Activated naive CD4-positive, alpha-beta T cell (primary cell): ENCODE measurements around the gene RPS6KA3.
"Not testable (repeated sequence)": the region's sequence is repeated elsewhere in the genome, so short reads cannot be mapped to it uniquely, and the experiment has no call there.

ENCODE experiments used
- DNase-seq, 4 experiments: peaks; one replicate each; lab custom pipeline; 2025; lab: John Stamatoyannopoulos, UW

The RPS6KA3 gene

DNA sequence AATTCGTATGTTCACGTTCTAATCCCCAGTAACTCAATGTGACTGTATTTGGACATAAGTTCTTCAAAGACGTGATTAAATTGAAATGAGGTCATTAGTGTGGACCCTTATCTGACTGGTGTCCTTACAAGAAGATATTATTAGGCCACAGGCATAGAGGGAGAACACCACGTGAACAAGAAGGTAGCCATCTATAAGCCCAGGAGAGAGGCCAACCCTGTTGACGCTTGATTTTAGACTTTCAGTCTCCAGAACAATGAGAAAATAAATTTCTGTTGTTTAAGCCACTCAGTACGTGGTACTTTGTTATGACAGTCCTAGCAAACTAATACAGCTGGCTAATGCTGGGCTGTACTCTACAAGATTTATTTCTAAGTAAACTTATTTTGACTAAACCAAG is 123.6 kb downstream of the RPS6KA3 start:
- no peak for DNase-seq

DNA sequence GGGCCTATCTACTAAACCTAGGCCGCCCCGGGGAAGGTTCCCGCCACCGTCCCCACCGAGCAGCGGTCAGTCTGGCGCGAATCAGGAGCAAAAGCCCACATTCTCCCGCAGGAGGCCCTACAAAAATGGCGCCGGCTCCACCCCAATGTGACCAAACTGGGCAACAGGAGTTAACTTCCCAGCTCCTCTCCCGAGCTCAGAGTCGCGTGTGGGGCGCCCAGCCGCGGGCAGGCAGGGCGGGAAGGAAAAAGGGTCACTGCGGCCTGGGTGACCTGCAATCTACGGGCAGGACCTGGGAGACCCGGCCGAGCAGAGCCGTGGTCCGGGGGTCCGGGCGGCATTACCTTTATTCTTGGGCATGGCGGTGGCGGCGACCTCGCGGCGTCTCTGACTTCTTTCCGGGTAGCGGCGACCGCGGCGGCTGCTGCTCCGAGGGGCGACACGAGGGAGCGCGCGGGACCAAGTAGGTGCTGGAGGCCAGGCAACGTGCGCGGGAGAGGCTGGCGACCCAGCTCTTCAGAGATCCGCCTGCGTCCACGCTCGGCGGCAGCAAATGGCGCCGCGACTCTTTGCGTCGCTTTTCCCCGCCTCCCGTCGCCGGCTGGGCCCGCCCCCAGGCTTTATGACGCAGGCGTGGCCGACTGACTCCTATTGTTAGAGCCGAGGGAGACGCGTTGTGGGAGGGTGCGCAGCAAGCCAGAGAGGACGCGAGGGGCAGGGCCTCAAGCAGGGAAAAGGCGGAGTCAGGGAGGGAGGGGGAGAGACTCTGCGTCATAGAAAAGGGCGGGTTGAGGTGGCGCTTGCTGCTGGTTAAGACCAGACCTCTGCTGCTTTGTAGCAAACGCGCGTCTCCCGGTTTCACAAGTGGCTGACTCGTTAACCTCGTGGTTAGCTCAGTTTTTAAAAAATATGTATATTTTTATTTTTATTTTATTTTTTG is 125.2 kb downstream of the RPS6KA3 start, which contains the start of gene EIF1AX:
Gene EIF1AX (minus strand): TSS at position 558 of the 940 bp plus-strand sequence. CDS start 198 bp downstream, at position 360.
- peak; percentile 76 to 99 (median 89) for DNase-seq

DNA sequence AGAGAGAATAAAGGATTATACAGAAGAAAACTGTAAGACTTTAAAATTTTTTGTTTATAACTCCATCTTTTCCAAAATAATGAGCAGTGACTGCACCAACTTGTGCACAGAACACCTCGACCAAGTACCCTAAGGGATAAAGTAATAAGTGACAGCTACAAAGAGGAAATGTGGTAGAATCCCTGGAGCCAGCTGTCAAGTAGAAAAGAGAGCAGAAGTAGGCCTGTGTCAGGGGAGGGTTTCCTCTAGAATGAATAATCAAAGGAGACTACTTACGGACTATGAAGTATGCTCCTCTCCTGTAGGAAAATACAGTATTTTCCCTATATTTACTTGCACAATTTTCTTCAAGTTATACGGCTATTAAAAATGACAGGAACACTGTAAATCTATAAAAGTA is 126.3 kb downstream of the RPS6KA3 start:
- no peak for DNase-seq

DNA sequence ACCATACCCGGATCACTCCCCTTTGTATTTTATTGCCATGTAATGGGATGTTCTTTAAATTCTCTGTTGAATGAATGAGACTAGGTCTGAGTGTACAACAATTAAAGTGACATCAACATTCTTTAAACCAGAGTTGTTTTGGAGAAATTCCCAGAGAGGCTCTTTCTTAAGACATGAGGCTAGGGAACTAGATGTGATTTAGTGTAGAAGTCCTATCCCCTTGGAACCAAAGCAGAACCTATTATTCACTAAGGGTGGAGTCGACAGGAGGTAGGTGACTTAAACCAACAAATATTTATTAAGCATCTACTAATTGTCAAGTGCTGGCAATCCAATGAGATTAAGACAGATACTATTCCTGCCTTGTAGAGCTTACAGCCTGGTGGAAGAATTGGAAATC is 126.7 kb downstream of the RPS6KA3 start:
- DNase-seq, result no peak

DNA sequence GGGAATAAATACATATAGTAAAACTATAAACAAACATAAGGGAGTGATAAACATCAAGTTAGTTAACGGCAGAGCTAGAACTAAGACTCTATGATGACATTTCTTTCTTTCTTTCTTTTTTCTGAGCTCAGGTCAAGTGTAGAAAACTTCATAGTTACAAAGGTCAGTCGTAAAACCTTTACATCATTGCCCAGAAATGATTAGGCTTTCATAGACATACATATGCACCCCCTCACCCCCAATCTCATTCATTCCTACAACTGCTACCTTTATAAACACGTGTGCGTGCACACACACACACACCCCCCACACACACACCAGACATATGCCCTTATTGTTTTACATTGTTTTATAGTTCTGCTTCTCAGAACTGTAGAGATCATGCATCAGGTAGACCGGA is 130.8 kb downstream of the RPS6KA3 start:
- no peak for DNase-seq

DNA sequence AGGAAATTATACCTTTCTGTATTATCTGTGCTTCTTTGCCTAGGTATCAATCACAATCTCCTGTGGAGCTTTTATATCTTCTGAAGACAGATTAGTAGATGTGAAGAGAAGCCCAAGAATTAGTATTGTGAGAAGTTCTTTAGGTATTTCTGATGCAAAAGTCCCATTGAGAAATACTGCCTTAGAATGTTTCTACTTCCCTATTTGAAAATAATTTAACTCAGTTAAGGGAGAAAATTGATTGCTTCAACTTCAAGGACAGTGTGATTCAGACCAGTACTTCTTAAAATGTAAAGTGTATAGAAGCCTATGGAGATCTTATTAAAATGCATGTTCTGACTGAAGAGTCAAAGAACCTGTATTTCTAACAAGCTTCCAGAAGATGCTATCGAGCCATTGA is 134.0 kb downstream of the RPS6KA3 start:
- no peak for DNase-seq

DNA sequence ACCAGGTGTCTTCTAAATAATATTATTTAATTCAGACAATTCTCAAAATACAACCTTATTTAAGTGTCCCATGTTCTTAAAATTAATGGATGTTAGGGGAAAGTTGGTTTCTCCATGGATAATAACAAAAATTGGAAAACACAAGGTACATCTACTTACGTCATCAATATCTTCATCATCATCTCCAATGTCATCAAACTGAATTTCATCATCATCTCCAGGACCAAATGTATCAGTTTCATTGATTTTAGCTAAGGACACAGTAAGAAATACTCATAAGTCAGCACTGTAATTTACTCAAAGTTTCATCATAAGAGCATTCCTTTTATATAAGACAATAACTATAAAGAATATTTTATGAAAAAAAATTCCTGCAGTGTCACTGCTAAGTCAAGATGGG is 136.4 kb downstream of the RPS6KA3 start:
- no peak for DNase-seq

DNA sequence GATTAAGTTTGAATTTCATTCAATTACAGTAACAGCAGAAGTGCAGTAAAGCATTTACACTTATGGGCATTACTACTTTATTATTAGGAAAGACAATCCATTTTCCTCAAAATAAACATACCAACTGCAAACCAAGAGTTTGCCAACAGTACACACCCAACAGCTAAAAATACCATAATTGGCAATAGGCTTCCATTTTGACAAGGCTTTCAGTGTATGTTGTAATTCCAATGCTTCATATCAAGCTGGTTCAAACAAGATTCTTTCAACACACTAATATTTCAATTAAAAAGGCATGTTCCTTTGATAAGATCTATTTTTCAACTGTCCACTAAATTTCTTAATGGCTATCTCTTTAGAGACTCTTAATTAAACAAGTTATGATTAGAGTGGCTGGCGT is 137.2 kb downstream of the RPS6KA3 start:
- DNase-seq, result no peak

DNA sequence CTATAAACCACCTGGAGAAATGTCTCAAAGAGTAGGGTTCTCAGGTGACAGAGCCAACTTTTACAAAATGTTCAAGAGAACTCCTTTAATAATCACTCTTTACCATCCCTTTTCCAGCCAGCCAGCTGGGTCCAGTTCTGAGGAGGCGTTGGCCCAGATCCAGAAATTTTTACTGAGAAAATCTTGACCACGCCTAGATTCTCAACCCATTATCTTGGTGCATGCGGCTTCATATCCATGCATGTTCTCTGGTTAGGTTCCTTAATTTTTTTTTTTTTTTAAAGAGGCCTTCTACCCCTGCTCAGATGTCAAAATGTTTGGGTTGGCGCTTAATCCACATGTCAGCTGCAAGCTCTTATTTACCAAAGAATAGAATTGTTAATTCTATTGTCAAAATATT is 138.0 kb downstream of the RPS6KA3 start:
- DNase-seq, result no peak

DNA sequence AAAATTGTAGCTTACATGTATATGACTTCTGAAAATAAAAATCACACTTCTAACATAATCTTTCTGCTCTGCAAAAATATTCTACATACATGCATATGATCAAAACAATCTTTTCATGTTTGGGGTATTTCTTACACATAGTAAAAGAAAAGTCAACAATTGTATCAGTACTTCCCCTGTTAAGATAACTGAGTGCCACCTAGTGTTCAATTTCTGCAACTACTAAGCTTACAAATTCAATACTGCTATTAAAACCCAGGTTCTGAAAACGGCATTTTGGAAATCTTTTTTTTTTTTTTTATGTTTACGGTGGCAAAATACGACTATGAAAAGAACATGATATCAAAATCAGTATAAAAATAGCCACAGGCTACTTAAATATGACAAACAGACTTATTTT is 139.3 kb downstream of the RPS6KA3 start:
- not testable (repeated sequence) for DNase-seq

DNA sequence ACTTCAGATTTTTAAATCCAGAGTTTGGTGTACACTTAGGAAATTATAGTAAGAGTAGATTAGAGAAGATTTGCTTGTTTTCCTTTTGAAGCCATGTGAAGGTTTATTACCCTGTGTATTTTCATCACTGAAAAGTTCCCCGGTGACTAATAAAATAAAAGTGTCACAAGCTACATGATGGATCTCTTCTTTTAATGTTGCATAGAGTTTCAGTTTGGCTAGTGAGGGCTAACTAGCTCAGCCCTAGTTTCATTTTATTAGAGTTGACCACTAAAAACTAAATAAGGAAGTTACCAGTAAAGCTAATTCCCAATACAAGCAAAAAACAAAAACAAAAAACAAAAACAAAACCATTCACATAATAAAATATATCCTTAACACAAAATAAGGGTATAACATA is 139.9 kb downstream of the RPS6KA3 start:
- DNase-seq, result not testable (repeated sequence)

DNA sequence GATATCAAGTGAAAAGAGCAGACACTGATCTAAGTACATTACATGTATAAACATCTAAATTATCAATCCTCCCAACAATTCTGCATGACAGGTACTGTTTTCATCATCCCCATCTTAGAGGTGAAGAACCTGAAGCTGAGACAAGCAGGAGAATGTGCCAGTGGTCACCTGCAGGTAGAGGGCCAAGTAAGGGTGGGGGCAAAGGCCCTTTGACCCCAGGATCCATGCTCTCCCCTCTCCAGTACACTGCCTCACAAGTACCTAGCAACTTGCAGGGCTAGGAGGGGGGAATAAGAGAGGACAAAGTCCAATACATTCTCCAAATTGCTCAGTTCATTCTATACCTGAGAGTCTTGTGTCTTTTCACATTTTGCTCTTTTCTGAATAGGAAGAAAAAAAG is 141.7 kb downstream of the RPS6KA3 start:
- no peak for DNase-seq

DNA sequence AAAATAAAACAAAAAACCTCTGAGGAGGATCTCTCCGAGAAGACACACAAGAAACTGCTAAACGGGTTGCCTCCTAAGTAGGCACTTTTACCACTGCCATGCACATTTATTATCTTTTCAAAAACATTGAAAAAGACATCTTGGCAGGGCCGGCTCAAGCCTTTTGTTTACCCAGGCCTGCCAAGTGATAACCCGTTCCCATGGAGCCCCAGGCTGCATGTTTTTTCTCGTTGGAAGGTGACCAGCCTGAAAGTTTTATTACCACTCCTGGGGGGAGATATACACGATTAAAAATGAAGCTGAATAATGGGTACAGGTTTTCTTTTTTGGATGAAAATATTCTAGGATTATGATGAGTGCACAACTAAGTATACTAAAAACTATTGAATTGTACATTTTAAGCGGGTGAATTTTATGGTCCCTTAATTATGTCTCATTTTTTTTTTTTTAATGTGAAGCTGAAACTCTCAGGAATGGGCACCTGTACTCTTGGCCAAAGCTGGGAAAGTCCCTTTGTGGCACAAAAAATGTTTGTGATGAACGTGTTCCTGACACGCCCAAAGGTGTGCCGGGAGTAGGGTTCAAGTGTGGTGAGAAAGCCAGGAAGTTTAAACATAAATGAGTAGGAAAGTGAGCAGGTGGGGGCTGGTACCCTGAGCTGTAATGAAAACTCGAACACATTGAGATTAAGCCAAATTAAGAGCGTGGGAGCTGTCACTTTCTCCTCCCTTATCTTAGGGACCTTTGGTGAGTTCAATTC is 148.5 kb downstream of the RPS6KA3 start:
- no peak for DNase-seq

DNA sequence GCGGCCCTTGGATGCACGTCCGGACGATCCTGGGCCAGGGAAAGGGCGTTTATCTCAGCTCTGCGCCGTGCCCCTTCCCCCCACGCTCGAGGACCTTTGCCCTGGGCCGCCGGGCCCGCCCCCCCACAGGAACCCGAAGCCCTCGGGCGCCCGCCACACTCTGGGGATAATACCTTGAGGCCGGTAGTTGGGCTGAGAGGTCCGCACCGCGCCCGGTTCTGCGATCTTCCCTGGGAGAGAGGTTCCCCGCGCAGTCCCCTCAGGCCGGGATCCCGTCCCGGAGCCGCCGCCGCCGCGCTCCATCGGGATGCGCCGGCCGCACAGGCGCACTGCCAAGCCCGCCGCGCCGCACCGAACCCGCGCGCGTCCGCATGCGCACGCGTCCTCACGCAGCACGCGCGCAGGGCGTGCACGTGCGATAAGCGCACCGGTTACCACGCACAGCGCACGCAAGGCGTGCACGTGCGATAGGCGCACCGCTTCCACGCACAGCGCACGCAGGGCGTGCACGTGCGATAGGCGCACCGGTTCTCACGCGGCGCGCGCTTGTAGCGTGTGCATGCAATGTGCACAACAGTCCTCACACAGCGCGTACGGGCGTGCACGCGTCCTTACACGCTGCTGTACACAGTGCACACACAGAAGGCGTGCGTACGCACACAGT is 150.0 kb downstream of the RPS6KA3 start, which contains the start of gene MAP7D2:
Gene MAP7D2 (minus strand): TSS at position 331 of the 664 bp plus-strand sequence. CDS start 28 bp downstream, at position 303.
- DNase-seq, result no peak

DNA sequence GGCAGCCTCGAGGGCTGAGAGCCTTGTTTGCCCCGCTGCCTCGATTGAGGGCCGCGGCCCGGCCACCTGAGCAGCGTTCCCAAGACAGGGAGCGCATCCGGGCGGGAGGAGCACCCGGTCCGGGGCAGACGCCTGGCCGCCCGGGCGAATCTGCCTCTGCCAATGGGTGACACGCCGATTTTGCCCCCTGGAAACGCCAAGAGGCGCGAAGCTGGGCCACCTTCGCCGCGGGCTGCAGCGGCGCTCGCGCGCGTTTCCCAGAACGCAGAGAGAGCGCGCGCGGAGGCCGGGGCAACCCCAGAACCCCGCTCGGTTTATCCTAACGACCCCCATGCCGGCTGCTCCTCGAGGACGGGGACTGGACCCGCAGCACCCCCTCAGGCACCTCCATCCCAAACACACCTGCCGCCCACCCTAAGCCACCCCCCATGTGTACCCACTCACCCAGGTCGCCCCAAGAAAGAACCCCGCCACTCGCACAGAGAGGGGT is 150.6 kb downstream of the RPS6KA3 start:
- DNase-seq, result no peak

DNA sequence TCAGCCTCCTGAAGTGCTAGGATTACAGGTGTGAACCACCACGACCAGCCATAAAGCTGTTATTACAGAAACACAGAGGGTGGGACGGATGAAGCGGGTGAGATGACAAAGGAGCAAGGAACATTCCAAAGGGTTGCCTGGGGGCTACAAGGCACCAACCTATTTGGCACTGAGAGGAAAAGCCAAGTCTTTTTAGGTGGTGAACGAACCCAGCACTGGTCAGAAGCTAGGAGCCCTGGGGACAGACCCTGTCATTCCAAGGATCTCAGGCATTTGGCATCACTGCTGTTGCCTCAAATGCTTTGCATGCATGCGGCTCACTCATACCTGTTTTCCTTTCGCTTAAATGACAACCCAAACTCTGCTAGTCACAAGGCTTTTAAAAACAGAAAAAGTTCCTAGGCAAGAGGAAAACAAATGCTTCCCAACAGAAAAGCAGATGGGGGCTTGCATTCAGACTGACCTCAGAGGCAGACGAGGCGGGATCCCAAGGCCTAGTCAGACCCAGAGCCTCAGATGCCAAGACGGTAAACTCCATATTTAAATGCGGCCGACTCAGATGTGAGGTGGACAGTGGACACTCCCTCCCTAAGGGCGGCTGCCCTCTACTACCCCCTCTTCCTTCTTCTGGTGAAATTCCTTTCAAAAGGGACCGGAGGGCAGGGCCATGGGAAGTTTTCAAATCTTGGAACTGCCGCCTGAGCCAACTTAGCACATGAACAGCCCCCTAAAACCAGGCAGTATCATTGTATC is 154.5 kb downstream of the RPS6KA3 start:
- no peak for DNase-seq

DNA sequence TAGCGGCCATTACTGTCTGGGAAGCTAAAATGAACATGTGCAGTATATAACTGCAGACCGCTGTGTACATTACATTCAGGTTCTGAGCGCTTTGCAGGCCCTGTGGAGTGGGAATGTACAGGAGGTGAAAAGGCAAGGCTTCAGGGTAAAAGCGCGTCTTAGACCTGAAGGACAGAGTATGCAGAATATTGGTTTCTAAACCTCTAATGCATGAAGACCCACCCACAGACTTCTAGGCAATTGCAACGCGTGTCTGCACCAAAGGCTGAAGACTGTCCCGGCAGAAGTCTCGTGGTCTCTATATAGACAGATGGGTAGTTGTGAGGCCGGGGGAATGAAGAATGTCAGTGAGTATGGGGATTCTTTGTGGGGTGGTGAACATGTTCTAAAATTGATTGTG is 155.4 kb downstream of the RPS6KA3 start:
- DNase-seq, result no peak

DNA sequence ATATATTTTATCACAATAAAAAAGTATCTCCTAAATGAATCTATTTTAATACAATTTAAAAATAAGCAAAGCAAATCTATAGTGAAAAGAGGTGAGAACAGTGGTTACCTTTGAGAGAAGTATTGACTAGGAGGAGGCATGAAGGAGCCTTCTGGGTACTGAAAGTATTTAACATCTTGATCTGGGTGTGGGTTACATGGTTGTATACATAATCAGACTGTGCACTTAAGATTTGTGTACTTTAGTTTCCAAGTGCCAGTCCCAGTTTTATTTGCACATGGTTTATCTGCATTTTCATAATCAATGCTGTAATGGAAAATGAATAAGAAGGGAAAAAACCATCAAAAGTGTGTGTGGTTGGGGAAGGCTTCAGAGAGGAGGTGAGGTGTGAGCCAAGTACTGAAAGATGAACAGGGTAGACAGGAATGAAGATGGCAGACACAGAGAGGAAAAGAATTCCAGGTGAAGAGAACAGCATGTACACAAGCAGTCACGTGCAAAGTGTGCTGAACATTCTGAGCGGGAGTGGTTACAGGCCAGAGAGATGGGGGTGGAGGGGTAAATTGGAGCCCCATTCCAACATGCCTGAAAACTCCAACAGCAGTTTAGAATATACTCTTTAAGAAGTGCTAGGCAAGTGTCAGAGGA is 164.7 kb downstream of the RPS6KA3 start:
- DNase-seq, result no peak
